HG03575 (cell line): Measurements from ENCODE around the gene GABBR2.

Experiments
- ATAC-seq: cut with Tn5 transposase; IDR thresholded peaks from one replicate; pipeline ENCODE4 v1.9.1; 2021; ENCODE audit not compliant: unreplicated experiment, insufficient number of reproducible peaks, low FRiP score; ENCODE audit errors: extremely low read depth

Gene GABBR2

GRCh38 chr9:98329904-98330303 lies 378.8 kb downstream of the GABBR2 start:
- ATAC-seq, result no peak

DNA sequence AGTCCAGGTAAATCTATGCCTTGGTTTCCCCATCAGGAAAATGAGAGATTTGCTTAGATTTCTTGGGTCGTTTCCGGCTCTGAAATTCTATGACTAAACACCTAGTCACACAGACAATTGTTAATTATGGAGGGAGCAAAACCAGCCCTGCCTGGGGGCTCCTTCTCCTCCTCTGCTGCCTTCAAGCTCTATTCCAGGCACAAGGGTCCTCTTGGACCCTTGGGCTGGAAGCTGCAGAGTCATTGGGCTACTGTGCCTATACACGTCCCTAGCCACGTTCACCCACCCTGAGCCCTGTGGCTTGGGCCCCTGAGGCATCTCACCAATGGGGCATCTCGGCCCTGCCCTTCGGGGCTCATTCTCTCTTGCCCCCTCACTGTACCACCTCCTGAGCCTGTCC lies 379.5 kb downstream of the GABBR2 start:
- ATAC-seq, result no peak

DNA sequence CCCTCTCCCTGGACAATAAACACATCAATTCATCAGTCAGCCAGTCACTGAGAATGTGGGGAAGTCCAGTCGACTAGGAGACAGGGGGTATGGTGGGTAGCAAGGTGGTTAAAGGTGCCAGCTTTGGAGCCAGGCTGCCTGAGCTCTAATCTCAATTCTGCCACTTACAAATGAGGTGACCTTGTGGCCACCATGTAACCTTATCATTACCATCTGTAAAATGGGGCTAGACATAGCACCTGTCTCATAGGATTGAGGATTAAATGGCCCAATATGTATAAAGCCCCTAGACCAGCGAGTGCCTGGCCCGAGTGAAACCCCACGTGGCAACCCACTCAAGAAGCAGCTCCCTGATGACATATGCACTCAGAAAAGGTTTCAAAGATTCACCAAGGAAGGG lies 380.0 kb downstream of the GABBR2 start:
- ATAC-seq, result no peak

- ATAC-seq, result no peak
Observed at GRCh38 chr9:98328141-98328540, 380.6 kb downstream of the GABBR2 start.

DNA sequence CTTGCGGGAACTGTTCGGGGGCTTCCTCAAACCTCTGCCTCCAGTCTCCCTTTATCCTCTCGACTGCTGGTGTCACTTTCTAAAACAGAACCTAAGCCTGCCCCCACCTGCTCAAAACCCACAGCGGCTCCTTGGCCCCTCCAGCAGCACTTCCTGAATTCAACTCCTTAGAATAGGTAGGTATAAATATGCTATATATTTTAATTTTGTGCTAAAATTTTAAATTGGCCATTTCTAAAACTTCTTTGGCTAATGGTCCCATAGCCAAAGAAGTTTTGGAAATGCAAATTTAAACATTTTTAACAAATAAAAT lies 381.5 kb downstream of the GABBR2 start:
- no peak for ATAC-seq

DNA sequence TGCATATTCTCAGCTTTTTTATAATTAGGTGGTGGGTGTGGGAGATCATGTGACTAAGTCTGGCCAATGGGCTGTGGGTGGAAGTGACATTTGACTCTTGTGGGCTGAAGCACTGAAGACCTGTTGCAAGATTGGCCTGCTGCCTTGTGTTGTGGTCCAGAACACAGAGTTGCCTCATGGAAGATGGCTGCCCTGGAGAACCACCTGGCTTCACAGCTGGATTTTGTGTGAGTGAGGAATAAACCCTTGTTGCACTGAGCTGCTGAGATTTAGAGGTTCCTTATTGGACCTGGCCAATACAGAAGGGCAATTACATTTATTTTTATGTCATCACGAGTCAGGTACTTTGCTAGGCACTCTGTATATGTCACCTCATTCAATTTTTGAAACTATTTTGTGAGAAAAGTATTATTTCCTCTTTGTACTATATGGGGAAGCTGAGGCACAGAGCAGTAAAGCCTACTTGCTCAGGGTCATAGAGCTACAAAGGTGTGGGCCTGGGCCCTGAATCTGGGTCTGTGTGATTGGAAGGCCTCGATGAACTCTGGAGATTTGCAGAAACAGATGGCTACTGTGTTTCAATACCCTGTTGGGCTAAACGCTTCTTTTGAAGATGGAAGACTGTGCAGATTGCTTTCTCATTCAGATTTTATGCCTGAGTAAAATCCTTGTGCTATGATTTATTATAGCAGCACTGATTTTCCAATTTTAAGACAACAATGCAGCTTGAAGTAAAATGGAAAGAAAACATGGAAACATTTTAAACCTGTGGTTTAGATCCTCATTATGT lies 382.1 kb downstream of the GABBR2 start:
- no peak for ATAC-seq

DNA sequence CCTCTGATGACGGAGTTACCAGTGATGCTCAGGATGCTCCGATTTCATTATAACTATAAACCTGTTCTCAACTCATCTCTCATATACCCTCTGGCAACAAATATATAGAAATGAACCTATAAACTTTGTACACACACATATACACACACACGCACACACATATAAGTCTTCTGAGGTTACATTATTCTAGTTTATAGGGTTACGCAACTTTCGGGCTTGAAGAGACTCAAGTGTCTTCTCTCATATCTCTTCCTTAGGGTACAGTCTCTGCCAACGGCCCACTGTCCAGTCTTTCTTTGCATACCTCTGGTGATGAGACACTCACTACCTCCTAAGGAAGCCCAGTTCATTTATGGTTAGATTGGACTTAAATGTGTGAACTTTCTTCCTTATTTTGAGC lies 383.9 kb downstream of the GABBR2 start:
- ATAC-seq, result no peak

DNA sequence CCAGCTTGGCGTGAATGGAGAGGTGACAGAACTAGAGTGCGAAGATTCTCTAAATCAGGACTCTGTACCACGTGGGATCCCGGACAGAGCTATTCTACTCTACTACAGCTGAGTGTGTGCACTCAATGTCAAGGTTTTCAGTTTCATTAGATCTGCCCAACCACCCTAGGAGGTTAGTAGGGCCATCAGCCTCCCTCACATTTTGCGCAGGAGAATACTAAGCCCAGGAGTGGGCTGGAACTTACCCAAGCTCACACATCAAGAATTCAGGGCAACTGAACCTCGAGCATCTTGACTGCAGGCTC lies 385.0 kb downstream of the GABBR2 start:
- no peak for ATAC-seq

GRCh38 chr9:98323051-98323830 lies 385.5 kb downstream of the GABBR2 start:
- ATAC-seq, result no peak

- no peak for ATAC-seq
Observed at GRCh38 chr9:98321269-98321668, 387.5 kb downstream of the GABBR2 start.

DNA sequence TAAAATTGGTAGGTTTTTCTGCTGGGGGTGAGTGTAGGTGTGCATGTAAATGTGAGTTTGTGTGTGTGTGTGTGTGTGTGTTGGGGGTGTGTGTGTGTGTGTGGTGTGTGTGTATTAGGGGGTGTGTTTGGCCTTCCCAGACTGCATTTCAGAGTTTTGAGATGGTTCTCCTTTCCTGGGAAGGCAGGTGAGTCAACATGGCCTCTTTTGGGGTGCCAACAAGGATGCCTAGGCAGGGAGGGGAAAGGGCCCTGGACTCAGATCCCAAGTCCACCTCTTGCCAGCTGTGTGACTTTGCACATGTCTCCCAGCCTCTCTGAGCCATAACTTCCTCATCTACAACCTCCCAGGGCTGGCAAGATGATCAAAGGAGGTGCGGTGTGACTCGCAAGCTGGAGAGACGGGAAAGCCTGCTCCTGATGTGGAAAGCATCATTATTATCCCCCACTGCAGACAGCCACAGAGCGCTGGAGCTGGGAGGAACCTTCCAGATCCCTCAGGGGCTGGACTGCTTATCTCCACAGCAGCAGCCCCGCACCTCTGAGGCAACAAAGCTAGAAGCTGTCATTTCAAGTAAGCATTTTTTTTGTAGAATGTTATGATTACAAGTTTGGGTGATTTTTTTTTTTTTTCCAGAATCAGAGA lies 389.8 kb downstream of the GABBR2 start:
- ATAC-seq, result no peak

GRCh38 chr9:98318041-98318790 lies 390.5 kb downstream of the GABBR2 start:
- no peak for ATAC-seq

GRCh38 chr9:98317134-98317857 lies 391.4 kb downstream of the GABBR2 start:
- no peak for ATAC-seq

- ATAC-seq, result no peak
Observed at GRCh38 chr9:98316445-98317133, 392.1 kb downstream of the GABBR2 start.

- no peak for ATAC-seq
Observed at GRCh38 chr9:98315551-98316060, 393.1 kb downstream of the GABBR2 start.

- ATAC-seq, result no peak
Observed at GRCh38 chr9:98315067-98315453, 393.7 kb downstream of the GABBR2 start.

DNA sequence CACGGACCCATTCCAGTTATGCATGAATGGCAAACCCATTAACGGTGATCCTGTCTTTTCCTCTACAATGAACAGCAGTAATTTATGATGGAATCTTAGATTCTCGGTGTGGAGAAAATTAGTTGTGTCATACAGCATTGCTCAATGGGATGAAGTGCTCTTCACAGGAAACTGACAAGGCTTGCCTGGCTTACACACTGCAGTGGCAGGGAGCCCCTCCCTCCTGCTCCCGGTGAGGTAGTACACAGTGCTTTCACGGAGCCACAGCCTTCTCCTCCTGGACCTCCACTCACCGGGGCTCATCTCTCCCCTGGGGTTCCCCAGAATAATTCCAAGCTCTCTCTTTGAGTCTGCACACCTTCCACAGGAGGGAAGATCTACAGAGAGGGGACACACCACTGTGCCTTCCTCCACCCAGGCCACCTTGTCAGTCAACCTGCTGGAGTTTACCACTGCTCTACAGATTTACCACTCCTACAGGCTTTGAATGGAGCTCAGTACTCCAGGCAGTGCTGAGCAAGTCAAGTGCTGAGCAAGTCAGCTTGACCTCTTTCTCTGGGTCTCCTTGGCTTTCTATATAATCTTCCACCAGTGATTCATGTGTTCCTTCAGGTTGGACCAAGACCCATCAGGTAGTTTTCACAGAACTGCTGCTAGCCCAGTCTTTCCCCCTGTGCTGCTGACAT lies 394.2 kb downstream of the GABBR2 start:
- no peak for ATAC-seq

DNA sequence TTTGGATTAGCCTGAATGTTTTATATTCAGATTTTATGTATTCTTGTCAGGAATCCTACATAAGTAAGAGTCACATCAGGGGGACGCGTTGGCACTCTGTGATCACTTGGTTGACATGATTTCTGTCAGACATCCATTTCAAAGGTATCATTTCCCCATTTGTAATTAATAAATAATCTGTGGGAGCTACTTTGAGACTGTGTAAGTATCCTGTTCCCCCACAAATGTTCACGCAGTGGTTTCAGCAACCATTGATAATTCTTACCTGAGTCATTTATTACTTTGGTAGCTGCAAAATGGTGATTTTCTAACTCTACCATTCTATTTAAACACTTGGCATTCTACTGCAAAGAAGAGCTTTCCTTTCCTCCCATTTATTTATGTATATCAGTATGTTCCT lies 396.4 kb downstream of the GABBR2 start:
- no peak for ATAC-seq
